Ramos (cell line): ENCODE measurements around the gene GNA12.

ENCODE experiments used
- in situ Hi-C: fragments of 300-500 bp; cut with MboI; formaldehyde crosslinking; loops from one replicate; pipeline ENCODE4 v1.14.3; 2022; ENCODE audit warnings: low sequenced_read_pairs; ENCODE audit not compliant: unreplicated experiment

Gene GNA12

DNA sequence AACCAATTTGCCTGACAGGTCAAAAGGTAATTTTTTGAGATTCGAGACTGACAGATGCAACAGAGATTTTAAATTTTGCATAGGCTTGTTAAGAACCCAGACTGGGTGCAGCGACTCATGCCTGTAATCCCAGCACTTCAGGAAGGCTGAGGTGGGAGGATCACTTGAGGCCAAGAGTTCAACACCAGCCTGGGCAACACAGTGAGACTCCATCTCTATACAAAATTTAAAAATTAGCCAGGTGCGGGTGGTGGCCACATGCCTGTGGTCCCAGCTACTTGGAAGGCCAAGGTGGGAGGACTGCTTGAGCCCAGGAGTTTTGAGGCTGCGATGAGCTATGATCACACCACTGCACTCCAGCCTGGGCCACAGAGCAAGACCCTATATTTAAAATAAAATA lies 121.5 kb downstream of the GNA12 start:
- in situ Hi-C loops: no loop called here

DNA sequence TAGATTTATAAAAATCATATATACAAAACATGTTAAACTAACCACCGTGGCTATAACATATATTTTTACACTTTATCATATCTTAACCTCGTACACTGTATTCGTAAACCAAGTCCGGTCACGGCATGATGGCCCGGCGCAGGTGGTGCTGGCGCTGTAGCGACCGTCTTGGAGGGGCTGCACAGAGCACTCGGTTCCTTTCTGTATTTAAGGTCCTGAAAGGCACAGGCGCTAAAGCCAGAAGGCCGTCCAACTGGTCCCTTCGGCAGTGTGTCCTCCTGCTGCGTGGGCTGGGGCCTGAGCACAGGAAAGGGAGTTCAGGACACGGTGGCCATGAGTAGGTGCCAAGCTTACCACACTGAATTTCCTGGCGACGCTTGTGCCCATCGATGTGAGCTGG lies 122.3 kb downstream of the GNA12 start:
- in situ Hi-C loops: no loop called here

DNA sequence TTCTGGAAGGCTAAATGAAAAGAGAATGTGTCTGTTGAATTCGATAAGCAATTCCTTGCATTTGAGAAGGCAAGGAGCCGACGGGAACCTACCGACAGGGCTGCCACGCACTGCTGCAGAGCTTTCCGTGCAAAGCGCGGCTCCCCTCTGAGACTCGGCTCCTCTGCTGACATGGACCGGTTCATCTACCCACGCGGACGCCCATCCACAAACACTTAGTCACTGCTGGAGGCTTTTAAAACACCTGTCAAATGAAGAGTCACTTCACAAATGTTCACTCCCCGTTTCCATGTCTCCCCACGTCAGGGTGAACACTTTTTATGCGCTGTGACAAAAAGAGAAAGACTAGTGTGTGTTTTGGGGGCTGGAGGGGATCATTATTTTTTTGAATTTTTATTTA lies 124.1 kb downstream of the GNA12 start:
- in situ Hi-C loops: no loop called here

DNA sequence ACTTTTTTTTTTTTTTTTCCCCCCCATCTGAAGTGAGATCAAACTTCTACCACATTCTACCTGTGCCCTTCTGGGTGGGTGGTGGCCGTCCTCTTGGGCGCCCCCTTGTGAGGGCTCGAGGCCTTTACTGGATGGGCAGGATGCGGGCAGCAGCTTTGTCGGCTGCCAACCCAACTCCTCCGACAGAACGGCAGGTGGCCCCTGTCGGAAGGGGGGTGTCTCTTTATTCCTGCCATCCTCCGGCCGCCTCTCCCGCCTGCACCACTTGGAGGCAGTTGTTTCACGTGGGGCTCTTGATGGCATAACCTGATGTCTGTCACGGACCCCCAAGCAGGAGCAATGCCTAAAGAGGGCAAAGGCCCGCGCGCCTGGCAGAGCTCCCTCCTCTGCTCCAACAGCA lies 125.1 kb downstream of the GNA12 start:
- in situ Hi-C loops: no loop called here

DNA sequence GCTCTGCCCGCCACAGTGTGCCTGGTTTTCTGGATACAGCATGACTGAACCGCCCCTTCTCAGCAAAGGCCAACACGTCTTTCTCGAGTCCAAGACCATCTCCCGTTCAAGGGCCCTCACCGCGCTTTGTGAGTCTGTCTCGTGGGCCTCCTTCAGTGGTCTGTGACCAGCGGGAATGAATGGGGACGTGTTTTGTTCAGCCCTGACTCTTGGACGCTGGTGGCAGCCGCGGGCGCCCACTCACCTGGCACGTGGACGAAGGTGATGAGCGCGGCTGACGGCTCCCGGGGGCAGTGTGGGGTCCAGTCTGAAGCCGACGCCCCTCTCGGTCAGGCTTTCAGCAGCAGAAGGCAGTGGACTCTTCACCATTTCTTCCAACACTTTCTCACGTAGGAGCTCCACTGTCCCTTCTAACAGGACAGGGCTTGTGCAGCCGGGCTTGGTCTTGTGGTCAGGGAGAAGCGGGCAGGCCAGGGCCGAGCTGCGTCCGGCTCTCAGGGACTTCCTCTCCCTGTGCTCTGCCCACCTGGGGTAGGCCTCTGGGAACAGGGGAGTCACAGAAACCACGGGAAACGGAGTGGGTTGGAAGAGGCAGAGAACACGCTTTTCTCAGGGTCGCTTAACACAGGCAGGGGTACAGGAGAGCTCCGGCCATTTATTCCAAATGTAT lies 125.7 kb downstream of the GNA12 start:
- in situ Hi-C loops: no loop called here

DNA sequence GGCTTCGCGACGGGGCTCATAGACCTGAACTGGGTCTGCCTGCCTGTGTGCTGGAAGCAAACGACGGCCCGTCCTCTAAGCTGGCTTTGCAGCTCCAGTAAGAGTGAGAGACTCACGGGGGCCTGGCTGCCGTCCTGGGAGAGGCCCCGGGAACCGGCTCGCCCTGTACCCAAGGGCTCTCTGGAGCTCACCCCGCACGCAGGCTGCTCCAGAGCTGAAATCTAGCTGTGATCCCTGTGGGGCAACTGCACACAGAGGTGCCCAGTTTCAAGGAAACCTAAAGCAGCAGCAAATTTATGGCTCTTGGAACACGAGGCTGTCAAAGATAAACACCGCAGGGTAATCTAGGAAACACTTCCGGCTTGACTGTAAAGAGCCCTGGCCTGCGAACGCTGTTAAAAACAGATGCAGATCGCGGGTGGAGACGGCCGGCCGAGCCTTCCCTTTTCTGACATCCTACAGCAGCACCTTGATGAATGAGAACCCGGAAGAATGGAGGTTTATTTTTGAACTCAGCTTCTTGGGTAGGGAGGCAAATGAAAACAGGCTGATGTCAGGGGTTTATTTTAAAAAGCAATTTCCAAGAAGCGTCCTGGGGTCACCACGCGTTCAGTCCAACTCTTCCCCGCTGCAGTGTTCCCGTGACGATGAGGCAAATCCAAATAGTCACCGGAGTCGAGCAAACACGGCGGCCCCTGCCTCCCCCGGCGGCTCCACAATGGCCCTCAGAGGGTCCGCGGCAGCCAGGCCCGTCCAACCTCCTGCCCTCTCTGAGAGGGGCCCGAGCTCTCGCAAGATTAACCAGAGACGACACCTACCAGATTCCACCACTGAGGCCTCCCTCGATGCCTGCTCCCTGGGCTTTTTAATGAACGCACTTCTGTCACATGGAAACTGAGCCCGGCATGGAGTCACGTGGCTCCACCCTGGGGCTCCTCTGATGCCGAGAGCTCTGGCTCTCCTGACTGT lies 126.5 kb downstream of the GNA12 start:
- in situ Hi-C loops: no loop called here

DNA sequence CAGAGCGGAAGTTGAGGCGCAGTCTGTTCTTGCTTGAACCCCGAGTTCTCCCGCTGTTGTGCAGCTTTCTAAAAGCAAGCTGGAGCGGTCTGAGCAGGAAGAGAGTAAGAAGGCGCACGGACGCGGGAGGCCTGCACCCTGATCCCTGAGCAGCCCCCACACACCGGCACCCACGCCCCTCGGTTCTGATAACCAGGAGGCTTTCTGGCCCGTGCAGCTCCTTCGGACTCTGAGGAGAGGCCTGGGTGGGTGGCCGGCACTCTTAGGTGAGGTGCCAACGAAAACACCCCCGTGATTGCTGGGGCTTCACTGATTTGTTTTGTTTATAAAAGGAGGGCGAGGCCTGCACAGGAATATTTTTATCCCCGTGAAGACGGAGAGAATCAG lies 127.2 kb downstream of the GNA12 start:
- in situ Hi-C loops: no loop called here

DNA sequence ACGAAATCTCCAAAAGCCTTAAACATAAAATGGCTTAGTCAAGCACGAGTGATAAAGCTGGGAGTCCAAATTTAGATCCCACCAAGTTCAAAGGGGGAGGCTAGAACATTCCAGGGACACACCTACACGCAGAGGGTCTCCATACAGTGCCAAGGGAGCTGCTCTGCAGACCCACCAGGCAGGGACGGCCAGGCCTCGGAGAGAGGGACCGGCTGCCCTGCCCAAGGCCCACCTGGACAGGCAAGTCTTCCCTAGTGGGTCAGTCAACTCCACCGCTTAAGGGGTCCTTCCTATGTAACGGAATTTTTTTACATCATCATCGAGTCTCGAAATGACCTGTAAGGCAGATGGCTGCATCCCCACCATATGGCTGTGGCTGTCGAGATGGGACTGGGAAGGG lies 127.6 kb downstream of the GNA12 start:
- in situ Hi-C loops: no loop called here

DNA sequence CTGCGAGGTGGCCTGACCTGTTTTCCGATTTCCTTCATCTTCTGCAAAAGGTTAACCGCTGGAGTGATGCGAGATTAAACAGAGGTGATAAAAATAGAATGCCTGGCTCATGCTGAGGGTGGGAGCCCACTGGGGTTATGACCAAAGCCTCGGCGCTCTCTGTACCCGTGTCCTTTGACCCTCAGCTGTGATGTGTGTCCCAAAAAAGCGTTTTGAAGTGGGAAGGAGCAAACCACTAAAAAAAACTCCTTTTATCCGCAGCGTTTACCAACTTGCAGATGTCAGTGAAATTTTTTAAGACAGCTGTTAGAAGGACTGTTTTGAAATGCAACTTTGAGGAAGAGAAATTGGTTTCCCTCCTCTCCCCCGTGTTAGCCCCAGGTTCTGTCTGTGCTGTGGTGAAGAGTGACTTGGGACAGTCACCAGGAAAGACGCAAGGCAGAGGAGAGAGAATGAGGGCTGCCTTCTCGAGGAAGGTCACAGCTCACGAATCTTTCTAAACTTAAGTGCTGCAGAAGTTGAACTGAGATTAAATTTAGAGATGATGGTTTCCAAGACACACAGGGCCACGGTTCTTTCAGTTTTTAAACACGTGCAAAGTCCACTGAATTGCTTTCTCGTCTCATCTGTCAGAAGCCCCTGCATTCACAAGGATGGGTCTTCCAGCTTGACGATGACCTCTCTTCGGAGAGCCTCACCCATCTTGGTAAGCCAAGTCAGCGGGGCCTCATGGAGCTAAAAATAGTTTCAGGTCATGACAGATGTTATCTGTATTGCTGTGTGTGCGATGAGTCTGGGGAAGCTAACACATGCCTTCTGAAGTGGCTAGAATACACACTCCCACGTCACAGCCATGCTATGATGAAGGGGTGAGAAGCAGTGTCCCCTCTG lies 128.5 kb downstream of the GNA12 start:
- in situ Hi-C loops: no loop called here

DNA sequence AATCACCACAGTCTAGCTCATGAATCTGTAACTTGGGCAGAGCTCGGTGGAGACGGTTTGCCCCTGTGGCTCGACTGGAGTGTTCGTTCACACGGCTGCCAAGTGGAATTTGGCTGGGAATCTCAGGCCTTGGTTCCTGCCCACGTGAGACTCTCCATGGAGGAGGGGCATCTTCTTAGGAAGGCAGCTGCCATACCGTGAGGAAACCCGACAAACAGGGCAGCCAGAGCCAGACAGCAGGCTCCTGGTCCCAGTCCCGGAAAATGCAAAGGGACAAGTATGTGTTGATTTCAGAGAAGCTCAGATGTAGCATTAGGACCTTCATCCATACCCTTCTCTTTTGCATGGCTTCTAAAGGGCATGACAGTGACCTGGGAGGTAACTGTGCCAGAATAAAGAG lies 129.5 kb downstream of the GNA12 start:
- in situ Hi-C loops: no loop called here

DNA sequence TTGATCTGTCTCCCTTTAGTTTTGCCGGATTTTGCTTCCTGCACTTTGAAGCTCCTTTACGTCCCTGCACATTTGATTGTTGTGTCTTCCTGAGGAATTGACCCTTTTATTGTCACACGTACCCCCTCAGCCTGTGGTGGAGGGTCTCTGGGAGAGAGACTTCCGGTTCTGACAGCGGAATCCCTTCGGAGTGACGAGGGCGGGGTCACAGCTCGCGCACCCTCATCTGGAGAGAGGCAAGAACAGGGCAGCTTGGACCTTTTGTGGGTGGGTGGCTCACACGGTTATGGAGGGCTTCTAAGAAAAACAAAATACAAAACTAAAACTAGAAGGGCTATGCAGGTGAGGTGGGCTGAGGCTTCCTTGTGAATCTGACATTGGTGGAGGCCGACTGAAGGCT lies 130.1 kb downstream of the GNA12 start:
- in situ Hi-C loops: no loop called here

DNA sequence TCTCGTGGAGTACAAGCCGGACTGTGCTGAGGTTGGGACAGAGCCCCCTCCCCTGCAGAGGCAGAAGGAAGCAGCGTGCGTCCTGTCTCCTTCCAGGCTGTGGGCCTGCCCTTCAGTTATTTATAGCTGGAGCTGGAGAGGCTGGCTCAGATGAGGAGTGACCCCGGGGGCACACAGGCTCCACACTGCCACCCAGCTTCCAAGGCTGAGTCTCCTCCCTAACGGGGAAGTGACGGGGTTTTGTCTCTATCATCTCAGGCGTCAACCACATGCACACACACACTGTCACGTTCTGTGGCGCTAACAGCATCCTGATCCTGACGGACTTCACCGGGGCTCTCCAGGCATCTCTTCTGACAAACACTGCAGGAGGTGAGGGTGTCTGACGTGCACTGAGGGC lies 130.7 kb downstream of the GNA12 start:
- in situ Hi-C loops: no loop called here

DNA sequence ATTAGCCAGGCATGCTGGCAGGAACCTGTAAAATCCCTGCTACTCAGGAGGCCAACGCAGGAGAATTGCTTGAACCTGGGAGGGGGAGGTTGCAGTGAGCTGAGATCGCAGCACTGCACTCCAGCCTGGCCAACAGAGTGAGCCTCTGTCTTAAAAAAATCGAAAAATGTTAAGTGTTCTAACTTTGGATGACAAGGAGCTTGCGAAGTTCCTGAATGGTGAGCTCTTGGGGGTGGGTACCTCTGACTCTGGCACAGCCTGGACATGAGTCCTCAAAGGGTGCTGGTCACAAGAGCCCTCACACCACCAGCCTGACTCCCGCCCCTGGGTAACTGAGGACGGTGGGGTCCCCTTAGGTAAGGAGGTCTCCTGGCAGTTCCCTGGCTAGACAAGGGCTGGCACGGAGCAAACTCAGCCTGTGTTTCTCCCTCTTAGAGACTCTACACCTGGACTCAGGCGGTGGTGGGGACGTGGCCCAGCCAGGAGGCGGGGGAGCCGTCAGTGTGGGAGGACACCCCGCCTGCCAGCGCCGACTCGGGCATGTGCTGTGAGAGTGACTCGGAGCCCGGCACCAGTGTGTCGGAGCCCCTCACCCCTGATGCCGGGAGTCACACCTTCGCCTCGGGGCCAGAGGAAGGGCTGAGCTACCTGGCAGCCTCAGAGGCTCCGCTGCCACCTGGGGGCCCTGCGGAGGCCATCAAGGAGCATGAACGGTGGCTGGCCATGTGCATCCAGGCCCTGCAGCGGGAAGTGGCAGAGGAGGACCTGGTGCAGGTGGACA lies 132.0 kb downstream of the GNA12 start:
- in situ Hi-C loops: no loop called here

DNA sequence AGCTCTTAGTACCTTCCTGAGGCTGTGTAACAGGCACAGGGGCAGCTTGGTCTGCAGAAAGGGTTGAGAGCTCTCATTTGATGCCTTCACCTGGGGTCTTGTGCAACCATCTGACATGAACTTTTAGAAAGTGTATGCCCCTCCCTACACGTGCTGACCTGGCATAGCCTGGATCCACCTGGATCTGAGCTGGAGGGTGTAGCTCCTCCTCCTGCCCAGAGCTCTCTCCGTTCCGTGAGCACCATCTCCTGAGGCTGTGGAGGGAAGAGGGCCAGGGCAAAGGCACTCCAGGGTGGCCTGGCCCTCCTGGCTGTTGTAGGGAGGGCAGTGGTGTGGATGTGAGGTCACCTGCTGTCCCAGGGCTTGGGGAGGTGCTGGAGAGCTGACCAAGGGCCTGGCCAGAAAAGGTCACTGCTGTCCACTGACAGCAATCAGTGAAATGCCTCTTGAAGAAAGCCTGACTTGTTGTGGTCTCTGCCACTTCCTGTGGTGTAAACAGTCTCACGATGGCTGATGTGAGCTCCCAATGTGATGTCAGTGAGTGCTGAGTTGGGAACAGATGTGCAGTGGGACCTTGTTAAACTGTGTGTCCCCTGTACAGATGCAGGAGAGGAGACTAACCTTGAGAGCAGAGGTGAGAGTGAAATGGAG lies 133.1 kb downstream of the GNA12 start:
- in situ Hi-C loops: no loop called here

DNA sequence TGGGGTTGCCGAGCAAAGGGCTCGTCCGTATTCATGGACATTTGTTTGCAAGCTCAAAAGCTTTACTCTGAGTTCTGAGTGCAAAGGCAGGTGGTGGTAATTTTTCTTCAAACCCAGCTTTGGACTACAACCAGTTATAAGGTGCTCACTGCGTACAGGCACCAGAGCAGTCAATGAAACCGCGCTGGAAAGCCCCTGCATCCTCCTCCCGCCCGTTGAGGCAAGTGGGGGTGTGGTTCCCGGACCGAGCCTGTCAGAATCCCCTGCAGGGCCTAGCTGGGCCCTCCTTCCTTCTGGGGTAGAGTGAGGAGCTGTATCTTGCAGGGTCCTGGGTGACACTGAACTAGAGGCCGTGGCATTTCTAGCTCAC lies 133.8 kb downstream of the GNA12 start:
- in situ Hi-C loops: no loop called here

DNA sequence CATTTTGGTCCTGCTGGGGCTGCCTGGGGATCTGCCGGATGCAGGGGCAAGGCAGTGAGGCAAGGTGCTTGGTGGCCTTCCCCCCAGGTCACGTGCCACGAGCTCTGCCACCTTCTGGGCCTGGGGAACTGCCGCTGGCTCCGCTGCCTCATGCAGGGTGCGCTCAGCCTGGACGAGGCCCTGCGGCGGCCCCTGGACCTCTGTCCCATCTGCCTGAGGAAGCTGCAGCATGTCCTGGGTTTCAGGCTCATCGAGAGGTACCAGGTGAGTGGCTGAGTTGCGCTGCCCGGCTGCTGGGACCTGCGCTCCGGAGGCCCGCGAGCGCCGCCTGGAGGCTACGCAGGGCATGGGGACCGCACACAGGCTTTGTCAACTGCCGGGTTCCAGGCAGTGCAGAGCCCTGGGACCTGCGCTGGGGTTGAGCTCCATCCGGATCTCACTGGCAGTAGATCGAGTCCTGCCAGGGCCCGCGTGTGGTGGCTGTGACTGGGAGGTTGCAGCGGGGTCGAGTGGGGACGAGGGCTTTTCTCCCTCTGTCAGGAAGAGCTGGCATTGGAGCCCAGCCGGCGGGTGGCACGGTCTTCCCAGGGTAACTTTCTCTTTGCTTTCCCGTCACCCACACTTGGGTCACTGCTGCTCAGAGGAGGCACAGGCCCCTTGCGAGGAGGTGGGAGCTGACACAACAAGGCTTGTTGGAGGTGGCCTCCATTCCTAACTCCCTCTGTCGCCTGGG lies 134.4 kb downstream of the GNA12 start:
- in situ Hi-C loops: no loop called here

DNA sequence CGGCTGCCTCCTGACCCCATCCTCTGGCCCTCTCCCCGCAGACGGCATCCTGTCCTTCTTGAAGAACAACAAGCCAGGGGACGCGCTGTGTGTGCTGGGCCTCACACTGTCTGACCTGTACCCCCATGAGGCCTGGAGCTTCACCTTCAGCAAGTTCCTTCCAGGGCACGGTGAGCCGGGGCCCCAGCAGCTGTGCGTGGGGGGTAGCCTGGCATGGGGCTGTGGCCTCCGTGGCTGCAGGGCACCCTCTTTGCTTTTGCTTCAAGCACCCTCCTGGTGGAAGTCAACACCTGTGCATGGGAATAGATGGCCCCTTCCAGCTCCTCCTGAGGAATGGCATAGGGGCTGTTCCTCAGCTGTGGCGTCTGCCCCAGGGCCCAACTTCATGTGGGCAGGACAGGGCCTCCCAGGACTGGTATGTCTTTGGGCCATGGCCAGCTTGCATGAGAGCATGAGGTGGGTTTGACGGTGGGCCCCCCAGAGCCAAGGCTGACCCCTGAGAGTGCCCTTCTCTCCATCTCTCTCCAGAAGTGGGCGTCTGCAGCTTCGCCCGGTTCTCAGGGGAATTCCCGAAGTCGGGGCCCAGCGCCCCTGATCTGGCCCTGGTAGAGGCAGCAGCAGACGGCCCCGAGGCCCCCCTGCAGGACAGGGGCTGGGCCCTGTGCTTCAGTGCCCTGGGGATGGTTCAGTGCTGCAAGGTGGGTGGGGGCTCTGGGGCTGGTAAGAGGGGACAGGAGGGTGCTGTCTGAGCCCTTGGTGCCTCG lies 135.4 kb downstream of the GNA12 start:
- in situ Hi-C loops: no loop called here

DNA sequence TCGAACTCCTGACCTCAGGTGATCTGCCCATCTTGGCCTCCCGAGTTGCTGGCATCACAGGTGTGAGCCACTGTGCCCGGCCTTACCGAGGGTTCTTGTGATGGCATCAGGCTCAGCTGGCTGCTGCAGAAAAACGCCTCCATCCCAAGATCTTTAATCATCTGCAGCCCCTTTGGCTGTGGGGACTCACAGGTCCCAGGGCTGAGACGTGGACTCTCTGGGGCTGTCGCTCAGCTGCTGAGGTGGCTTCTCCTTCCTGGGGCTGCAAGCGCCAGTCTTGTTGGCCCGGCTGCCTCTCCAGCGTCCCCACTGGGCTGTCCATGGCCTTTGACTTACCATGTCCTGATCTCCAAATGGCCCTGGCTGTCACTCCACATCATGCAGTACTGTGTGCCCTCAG lies 136.1 kb downstream of the GNA12 start:
- in situ Hi-C loops: no loop called here
